ENCODE data around the gene PPP1R10. TPM values are rescaled to one million over a fixed set of nuclear protein-coding genes. Genes with fewer than 3 reads are reported as not detected.

PPP1R10 gene
- total and polyA plus RNA-seq, 2 of the 13 experiments (the other 11 are each of a cell fraction or from before 2014, with no cell fraction given) = 26.3 to 38.4 TPM

DNA sequence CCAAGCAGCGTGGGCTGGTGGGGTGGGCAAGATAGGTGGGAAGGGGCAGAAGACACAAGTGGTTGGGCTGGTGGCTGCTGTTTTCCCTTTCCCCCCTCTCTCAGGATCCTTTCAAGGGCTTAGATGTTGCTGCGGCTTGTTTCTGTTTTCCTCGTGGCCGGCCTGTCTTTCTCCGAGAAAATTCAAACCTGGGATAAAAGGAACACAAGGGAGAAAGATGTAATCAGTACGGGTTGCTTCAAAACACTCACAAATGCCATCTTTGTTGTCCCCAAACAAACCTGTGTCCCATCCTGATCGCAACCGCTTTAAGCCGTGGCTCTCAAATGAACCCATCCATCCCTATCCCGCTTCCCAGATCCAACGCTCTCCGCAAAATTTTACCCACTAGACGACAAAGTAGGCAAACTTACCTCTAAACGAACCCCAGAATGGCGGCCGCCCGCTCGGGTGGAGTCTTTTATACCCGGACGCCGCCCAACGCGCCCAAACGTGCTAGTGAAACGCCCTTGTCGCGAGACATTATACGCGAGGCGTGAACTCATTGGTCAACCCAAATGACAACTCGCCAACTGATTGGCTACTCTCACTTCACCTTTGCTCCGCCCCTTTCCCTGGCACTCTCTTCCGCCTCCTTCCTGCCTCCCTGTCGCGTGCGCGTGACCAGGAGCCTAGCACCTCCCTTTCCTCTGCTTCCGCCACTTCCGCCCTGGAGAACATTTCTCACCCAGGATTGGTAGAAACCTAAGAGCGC is at the start of gene PPP1R10 (continued):
- TF ChIP-seq, protein P1, sequence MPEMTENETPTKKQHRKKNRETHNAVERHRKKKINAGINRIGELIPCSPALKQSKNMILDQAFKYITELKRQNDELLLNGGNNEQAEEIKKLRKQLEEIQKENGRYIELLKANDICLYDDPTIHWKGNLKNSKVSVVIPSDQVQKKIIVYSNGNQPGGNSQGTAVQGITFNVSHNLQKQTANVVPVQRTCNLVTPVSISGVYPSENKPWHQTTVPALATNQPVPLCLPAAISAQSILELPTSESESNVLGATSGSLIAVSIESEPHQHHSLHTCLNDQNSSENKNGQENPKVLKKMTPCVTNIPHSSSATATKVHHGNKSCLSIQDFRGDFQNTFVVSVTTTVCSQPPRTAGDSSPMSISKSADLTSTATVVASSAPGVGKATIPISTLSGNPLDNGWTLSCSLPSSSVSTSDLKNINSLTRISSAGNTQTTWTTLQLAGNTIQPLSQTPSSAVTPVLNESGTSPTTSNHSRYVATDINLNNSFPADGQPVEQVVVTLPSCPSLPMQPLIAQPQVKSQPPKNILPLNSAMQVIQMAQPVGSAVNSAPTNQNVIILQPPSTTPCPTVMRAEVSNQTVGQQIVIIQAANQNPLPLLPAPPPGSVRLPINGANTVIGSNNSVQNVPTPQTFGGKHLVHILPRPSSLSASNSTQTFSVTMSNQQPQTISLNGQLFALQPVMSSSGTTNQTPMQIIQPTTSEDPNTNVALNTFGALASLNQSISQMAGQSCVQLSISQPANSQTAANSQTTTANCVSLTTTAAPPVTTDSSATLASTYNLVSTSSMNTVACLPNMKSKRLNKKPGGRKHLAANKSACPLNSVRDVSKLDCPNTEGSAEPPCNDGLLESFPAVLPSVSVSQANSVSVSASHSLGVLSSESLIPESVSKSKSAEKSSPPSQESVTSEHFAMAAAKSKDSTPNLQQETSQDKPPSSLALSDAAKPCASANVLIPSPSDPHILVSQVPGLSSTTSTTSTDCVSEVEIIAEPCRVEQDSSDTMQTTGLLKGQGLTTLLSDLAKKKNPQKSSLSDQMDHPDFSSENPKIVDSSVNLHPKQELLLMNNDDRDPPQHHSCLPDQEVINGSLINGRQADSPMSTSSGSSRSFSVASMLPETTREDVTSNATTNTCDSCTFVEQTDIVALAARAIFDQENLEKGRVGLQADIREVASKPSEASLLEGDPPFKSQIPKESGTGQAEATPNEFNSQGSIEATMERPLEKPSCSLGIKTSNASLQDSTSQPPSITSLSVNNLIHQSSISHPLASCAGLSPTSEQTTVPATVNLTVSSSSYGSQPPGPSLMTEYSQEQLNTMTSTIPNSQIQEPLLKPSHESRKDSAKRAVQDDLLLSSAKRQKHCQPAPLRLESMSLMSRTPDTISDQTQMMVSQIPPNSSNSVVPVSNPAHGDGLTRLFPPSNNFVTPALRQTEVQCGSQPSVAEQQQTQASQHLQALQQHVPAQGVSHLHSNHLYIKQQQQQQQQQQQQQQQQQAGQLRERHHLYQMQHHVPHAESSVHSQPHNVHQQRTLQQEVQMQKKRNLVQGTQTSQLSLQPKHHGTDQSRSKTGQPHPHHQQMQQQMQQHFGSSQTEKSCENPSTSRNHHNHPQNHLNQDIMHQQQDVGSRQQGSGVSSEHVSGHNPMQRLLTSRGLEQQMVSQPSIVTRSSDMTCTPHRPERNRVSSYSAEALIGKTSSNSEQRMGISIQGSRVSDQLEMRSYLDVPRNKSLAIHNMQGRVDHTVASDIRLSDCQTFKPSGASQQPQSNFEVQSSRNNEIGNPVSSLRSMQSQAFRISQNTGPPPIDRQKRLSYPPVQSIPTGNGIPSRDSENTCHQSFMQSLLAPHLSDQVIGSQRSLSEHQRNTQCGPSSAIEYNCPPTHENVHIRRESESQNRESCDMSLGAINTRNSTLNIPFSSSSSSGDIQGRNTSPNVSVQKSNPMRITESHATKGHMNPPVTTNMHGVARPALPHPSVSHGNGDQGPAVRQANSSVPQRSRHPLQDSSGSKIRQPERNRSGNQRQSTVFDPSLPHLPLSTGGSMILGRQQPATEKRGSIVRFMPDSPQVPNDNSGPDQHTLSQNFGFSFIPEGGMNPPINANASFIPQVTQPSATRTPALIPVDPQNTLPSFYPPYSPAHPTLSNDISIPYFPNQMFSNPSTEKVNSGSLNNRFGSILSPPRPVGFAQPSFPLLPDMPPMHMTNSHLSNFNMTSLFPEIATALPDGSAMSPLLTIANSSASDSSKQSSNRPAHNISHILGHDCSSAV (CRISPR knock-in tag; IDR thresholded peaks at IDR 0.05; ENCODE audit: borderline replicate concordance) = no peak
- TF ChIP-seq, protein P2, sequence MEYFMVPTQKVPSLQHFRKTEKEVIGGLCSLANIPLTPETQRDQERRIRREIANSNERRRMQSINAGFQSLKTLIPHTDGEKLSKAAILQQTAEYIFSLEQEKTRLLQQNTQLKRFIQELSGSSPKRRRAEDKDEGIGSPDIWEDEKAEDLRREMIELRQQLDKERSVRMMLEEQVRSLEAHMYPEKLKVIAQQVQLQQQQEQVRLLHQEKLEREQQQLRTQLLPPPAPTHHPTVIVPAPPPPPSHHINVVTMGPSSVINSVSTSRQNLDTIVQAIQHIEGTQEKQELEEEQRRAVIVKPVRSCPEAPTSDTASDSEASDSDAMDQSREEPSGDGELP (IDR thresholded peaks at IDR 0.05; ENCODE audit: borderline replicate concordance, low read depth) = no peak; the same call in 1 of the 2 replicates
- TF ChIP-seq, protein P3, sequence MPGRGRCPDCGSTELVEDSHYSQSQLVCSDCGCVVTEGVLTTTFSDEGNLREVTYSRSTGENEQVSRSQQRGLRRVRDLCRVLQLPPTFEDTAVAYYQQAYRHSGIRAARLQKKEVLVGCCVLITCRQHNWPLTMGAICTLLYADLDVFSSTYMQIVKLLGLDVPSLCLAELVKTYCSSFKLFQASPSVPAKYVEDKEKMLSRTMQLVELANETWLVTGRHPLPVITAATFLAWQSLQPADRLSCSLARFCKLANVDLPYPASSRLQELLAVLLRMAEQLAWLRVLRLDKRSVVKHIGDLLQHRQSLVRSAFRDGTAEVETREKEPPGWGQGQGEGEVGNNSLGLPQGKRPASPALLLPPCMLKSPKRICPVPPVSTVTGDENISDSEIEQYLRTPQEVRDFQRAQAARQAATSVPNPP (CRISPR knock-in tag; IDR thresholded peaks at IDR 0.05) = peak; percentile 85; the same call in 1 of the 2 replicates
- TF ChIP-seq RNF2 (conservative IDR thresholded peaks at IDR 0.05; ENCODE audit: low read depth) (no peak), RORA (CRISPR knock-in tag; IDR thresholded peaks at IDR 0.05) (no peak), NKX3-1 (CRISPR knock-in tag; IDR thresholded peaks at IDR 0.05) (peak; percentile 76; the same call in 1 of the 2 replicates), SP4 (CRISPR knock-in tag; IDR thresholded peaks at IDR 0.05) (peak; percentile 93), ELF4 (CRISPR knock-in tag; IDR thresholded peaks at IDR 0.05; ENCODE audit: borderline replicate concordance) (peak; percentile 99; the same call in 1 of the 2 replicates), ZNF292 (CRISPR knock-in tag; IDR thresholded peaks at IDR 0.05; ENCODE audit: borderline replicate concordance, low read depth) (no peak)
- TF ChIP-seq, protein P4, sequence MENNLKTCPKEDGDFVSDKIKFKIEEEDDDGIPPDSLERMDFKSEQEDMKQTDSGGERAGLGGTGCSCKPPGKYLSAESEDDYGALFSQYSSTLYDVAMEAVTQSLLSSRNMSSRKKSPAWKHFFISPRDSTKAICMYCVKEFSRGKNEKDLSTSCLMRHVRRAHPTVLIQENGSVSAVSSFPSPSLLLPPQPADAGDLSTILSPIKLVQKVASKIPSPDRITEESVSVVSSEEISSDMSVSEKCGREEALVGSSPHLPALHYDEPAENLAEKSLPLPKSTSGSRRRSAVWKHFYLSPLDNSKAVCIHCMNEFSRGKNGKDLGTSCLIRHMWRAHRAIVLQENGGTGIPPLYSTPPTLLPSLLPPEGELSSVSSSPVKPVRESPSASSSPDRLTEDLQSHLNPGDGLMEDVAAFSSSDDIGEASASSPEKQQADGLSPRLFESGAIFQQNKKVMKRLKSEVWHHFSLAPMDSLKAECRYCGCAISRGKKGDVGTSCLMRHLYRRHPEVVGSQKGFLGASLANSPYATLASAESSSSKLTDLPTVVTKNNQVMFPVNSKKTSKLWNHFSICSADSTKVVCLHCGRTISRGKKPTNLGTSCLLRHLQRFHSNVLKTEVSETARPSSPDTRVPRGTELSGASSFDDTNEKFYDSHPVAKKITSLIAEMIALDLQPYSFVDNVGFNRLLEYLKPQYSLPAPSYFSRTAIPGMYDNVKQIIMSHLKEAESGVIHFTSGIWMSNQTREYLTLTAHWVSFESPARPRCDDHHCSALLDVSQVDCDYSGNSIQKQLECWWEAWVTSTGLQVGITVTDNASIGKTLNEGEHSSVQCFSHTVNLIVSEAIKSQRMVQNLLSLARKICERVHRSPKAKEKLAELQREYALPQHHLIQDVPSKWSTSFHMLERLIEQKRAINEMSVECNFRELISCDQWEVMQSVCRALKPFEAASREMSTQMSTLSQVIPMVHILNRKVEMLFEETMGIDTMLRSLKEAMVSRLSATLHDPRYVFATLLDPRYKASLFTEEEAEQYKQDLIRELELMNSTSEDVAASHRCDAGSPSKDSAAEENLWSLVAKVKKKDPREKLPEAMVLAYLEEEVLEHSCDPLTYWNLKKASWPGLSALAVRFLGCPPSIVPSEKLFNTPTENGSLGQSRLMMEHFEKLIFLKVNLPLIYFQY (CRISPR knock-in tag; IDR thresholded peaks at IDR 0.05; ENCODE audit: borderline replicate concordance) = peak; percentile 47
- TF ChIP-seq, protein P5, sequence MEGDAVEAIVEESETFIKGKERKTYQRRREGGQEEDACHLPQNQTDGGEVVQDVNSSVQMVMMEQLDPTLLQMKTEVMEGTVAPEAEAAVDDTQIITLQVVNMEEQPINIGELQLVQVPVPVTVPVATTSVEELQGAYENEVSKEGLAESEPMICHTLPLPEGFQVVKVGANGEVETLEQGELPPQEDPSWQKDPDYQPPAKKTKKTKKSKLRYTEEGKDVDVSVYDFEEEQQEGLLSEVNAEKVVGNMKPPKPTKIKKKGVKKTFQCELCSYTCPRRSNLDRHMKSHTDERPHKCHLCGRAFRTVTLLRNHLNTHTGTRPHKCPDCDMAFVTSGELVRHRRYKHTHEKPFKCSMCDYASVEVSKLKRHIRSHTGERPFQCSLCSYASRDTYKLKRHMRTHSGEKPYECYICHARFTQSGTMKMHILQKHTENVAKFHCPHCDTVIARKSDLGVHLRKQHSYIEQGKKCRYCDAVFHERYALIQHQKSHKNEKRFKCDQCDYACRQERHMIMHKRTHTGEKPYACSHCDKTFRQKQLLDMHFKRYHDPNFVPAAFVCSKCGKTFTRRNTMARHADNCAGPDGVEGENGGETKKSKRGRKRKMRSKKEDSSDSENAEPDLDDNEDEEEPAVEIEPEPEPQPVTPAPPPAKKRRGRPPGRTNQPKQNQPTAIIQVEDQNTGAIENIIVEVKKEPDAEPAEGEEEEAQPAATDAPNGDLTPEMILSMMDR (CRISPR knock-in tag; IDR thresholded peaks at IDR 0.05) = no peak
